WTC11 (cell line): Measurements from ENCODE around the gene TEKT5. TPM values are rescaled to one million over a fixed set of nuclear protein-coding genes. Genes with fewer than 3 reads are reported as not detected.

ENCODE experiments used
- ATAC-seq: fragments of 200-7000 bp; cut with Tn5 transposase; 2 replicates; pipeline ENCODE4 v1.10.0; 2021; ENCODE audit warnings: mild to moderate bottlenecking, moderate library complexity
- CTCF ChIA-PET: fragments of 300-600 bp; sonication (Branson Sonifier 250); formaldehyde crosslinking; loops from one replicate; lab custom pipeline; 2021; ENCODE audit warnings: antibody characterized with exemption; lab: Charles Lee
- POLR2A ChIA-PET: fragments of 350-600 bp; sonication (Branson Sonifier 250); formaldehyde crosslinking; loops from one replicate; lab custom pipeline; 2021; ENCODE audit warnings: antibody characterized with exemption; lab: Charles Lee
- DNase-seq: peaks from one replicate; pipeline ENCODE4 v3.0.0; 2021; ENCODE audit warnings: low spot score
- H3K27ac Mint-ChIP-seq: 2 replicates; pipeline ENCODE4 v1.8.0; 2021; ENCODE audit warnings: mixed read lengths
- H3K27me3 Mint-ChIP-seq: 2 replicates; pipeline ENCODE4 v1.8.0; 2021; ENCODE audit warnings: low read depth, mild to moderate bottlenecking, moderate library complexity, mixed read lengths
- H3K36me3 Mint-ChIP-seq: 2 replicates; pipeline ENCODE4 v1.8.0; 2021; ENCODE audit warnings: mixed read lengths
- H3K4me1 Mint-ChIP-seq: 2 replicates; pipeline ENCODE4 v1.8.0; 2022; ENCODE audit warnings: mixed read lengths
- H3K4me3 Mint-ChIP-seq: 2 replicates; pipeline ENCODE4 v1.8.0; 2021; ENCODE audit warnings: mild to moderate bottlenecking, moderate library complexity, mixed read lengths
- H3K9me3 Mint-ChIP-seq: 2 replicates; pipeline ENCODE4 v1.8.0; 2021; ENCODE audit warnings: mixed read lengths
- CREM ChIP-seq: sonication (generic); formaldehyde crosslinking; IDR thresholded peaks from 2 replicates; pipeline ENCODE4 v1.8.1; 2022; ENCODE audit warnings: mild to moderate bottlenecking, missing genetic modification reagents, moderate library complexity
- E2F4 ChIP-seq: sonication (generic); formaldehyde crosslinking; IDR thresholded peaks from 2 replicates; pipeline ENCODE4 v1.8.1; 2022; ENCODE audit warnings: low read depth, mild to moderate bottlenecking, moderate library complexity, missing genetic modification reagents, borderline replicate concordance
- ELF4 ChIP-seq: sonication (generic); formaldehyde crosslinking; IDR thresholded peaks from 2 replicates; pipeline ENCODE4 v1.8.1; 2022; ENCODE audit warnings: low read depth, mild to moderate bottlenecking, moderate library complexity, missing genetic modification reagents
- EMX1 ChIP-seq: fragments of 250-450 bp; sonication (Bioruptor Pico); IDR thresholded peaks from 2 replicates; pipeline ENCODE4 v1.8.0; 2021; ENCODE audit warnings: mild to moderate bottlenecking
- ERG ChIP-seq: fragments of 250-450 bp; sonication (Bioruptor Pico); IDR thresholded peaks from 2 replicates; pipeline ENCODE4 v1.8.0; 2021; ENCODE audit warnings: mild to moderate bottlenecking
- ETV6 ChIP-seq: sonication (generic); formaldehyde crosslinking; IDR thresholded peaks from 2 replicates; pipeline ENCODE4 v1.8.1; 2022; ENCODE audit warnings: mild to moderate bottlenecking, missing genetic modification reagents
- GABPB1 ChIP-seq: sonication (generic); formaldehyde crosslinking; IDR thresholded peaks from 2 replicates; pipeline ENCODE4 v1.8.1; 2023; ENCODE audit warnings: mild to moderate bottlenecking, missing genetic modification reagents
- GRHL2 ChIP-seq: fragments of 250-450 bp; sonication (Bioruptor Pico); IDR thresholded peaks from 2 replicates; pipeline ENCODE4 v1.8.0; 2022; ENCODE audit warnings: mild to moderate bottlenecking, moderate library complexity; ENCODE audit not compliant: insufficient replicate concordance, severe bottlenecking
- JUN ChIP-seq: sonication (generic); formaldehyde crosslinking; IDR thresholded peaks from 2 replicates; pipeline ENCODE4 v1.8.0; 2023; ENCODE audit warnings: mild to moderate bottlenecking, missing genetic modification reagents
- MAX ChIP-seq: sonication (generic); formaldehyde crosslinking; IDR thresholded peaks from 2 replicates; pipeline ENCODE4 v1.8.0; 2022; ENCODE audit warnings: mild to moderate bottlenecking, missing genetic modification reagents
- SP1 ChIP-seq: sonication (generic); formaldehyde crosslinking; conservative IDR thresholded peaks from 2 replicates; pipeline ENCODE4 v1.8.1; 2022; ENCODE audit warnings: missing genetic modification reagents
- TCF7 ChIP-seq: sonication (generic); formaldehyde crosslinking; IDR thresholded peaks from 2 replicates; pipeline ENCODE4 v1.8.0; 2022; ENCODE audit warnings: mild to moderate bottlenecking, low read depth, missing genetic modification reagents, moderate library complexity
- ZNF121 ChIP-seq: sonication (generic); formaldehyde crosslinking; IDR thresholded peaks from 2 replicates; pipeline ENCODE4 v1.8.0; 2023; ENCODE audit warnings: missing genetic modification reagents
- total RNA-seq: library from RNA; stranded (reverse); gene quantifications from 3 replicates; pipeline ENCODE4 v1.2.3, GENCODE V29; 2021

Gene TEKT5
- total RNA-seq, 1 experiment from 2014 or later, result 1.1 TPM

- H3K9me3 Mint-ChIP-seq, result no peaks in the 10 kb centered on the region
- H3K27me3 Mint-ChIP-seq, result no peaks in the 10 kb centered on the region; the same call in 1 of the 2 replicates
- TF ChIP-seq MAX (CRISPR knock-in tag) (no peak), E2F4 (CRISPR knock-in tag) (no peak), EMX1 (CRISPR knock-in tag) (no peak), ETV6 (no peak), CREM (no peak), ELF4 (CRISPR knock-in tag) (no peak), ERG (CRISPR knock-in tag) (no peak), GRHL2 (no peak)
- TF ChIP-seq, all 79 proteins: peak for 0
- H3K4me1 Mint-ChIP-seq, result no peaks in the 10 kb centered on the region
- H3K4me3 Mint-ChIP-seq, result no peak overlapping the region
- CTCF ChIA-PET, result no interaction called here
- no peaks in the 10 kb centered on the region for H3K36me3 Mint-ChIP-seq
- POLR2A ChIA-PET, result no interaction called here
- DNase-seq (no peak), ATAC-seq (no peak)
- no peak overlapping the region for H3K27ac Mint-ChIP-seq
Observed at GRCh38 chr16:10625595-10626357, 69.0 kb downstream of the TEKT5 start.

- DNase-seq, result no peak
- TF ChIP-seq SP1 (CRISPR knock-in tag) (no peak), GABPB1 (CRISPR knock-in tag) (0 out of 2 replicates have a peak, but pooled peaks have one; percentile 20)
- TF ChIP-seq, all 79 proteins: peak for 1
- Mint-ChIP-seq H3K4me3 (no peak overlapping the region), H3K36me3 (no peaks in the 10 kb centered on the region), H3K27ac (no peak overlapping the region), H3K9me3 (no peaks in the 10 kb centered on the region), H3K27me3 (no peaks in the 10 kb centered on the region; the same call in 1 of the 2 replicates), H3K4me1 (peaks cover 8% of the 10 kb centered on the region)
- ATAC-seq, result no peak
- ChIA-PET CTCF (interaction anchor here (0.6 to 1.4 kb wide), 3 partner anchors 36 to 65 kb away, joined by 3 read pairs; partner anchors contain the start of gene EMP2), POLR2A (no interaction called here)
Observed at GRCh38 chr16:10624527-10624926, 70.2 kb downstream of the TEKT5 start.

- no peak overlapping the region for H3K4me3 Mint-ChIP-seq
- H3K4me1 Mint-ChIP-seq, result peaks cover 19% of the 10 kb centered on the region
- no peak overlapping the region for H3K27ac Mint-ChIP-seq
- TF ChIP-seq JUN (no peak), ZNF121 (CRISPR knock-in tag) (peak; percentile 35; the same call in 1 of the 2 replicates), E2F4 (CRISPR knock-in tag) (no peak), TCF7 (CRISPR knock-in tag) (no peak)
- POLR2A ChIA-PET, result no interaction called here
- H3K27me3 Mint-ChIP-seq, result peaks cover 5% of the 10 kb centered on the region
- no peaks in the 10 kb centered on the region for H3K36me3 Mint-ChIP-seq
- DNase-seq, result no peak
- CTCF ChIA-PET, result no interaction called here
- no peak for ATAC-seq
- H3K9me3 Mint-ChIP-seq, result no peaks in the 10 kb centered on the region
Observed at GRCh38 chr16:10623059-10623458, 71.7 kb downstream of the TEKT5 start.
